H7 (cell line): ENCODE results near the gene CTNNA1. TPM values are rescaled to one million over a fixed set of nuclear protein-coding genes. Genes with fewer than 3 reads are reported as not detected.

ENCODE experiments used
- DNase-seq: peaks from one replicate; pipeline ENCODE4 v3.0.0; 2012
- H3K27me3 ChIP-seq: 2 replicates; pipeline ENCODE4 v1.6.0; 2011; ENCODE audit warnings: mild to moderate bottlenecking, low read length; ENCODE audit not compliant: control insufficient read depth, insufficient read depth
- H3K36me3 ChIP-seq: replicated peaks from 2 replicates; pipeline ENCODE4 v1.5.1; 2011; ENCODE audit warnings: low read length; ENCODE audit not compliant: control insufficient read depth, insufficient read depth
- H3K4me3 ChIP-seq: 2 replicates; pipeline ENCODE4 v1.5.1; 2011; ENCODE audit warnings: low read depth, mild to moderate bottlenecking, control low read depth, low read length, moderate library complexity; ENCODE audit not compliant: insufficient read depth
- total RNA-seq: library from RNA; depleted of rRNA; stranded (reverse); fragments of >200 nt; shearing (Covaris generic); gene quantifications from 2 replicates; pipeline ENCODE4 v1.2.3, GENCODE V29; 2014

Gene CTNNA1
- total RNA-seq, 1 experiment from 2014 or later = 352 TPM

DNA sequence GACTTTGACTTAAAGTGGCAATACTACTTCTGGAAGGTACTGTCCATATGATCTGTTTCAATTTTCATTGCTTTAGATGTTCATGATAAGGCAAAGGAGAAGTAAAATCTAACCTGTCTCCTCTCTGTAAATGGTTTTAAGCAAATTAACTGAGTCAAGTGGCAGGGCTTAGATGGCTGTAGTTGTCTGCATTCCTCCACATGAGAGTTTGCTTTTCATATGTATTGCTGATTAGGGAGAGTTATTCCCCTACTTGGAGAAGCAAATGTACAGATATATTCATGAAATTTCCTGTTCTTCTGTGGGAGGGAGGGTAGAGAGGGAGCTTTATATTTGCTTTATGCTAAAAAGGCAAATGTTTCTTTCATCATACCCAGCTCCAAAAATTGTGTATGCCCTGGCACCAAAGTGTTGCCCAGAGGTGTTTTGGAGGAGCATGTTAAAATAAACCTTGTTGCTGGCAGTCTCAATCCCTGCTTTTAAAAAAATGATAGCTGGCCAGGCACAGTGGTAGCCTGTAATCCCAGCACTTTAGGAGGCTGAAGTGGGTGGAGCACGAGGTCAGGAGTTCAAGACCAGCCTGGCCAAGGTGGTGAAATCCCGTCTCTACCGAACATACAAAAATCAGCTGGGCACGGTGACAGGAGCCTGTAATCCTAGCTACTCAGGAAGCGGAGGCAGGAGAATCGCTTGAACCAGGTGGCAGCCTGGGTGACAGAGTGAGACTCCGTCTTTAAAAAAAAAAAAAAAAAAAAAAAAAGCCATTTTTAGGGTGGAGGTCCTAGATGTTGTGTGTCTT is 125.4 kb downstream of the CTNNA1 start:
- Histone ChIP-seq H3K36me3 (no peaks in the 10 kb centered on the region), H3K27me3 (no peaks in the 10 kb centered on the region), H3K4me3 (no peak overlapping the region)
- no peak for DNase-seq

DNA sequence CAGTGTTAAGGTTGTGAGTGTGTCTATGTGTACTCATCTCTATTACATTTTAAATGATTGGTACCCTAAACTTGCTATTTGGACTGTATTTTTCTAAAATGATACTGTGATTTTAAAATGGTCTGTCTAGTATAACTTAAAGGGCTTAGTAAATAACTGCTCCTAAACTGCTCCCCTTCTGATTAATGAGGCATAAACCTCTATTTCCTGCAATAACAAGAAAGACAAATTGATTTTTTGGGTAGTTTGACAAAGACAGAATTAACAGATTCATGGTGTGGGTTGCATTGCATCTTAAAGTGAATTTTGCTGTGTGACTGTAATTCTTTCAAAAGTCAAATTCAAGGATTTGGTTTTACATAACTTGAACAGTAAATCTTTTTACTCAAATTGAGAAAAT is 130.0 kb downstream of the CTNNA1 start:
- H3K4me3 ChIP-seq = no peak overlapping the region
- no peak for DNase-seq
- peaks cover 6% of the 10 kb centered on the region for H3K36me3 ChIP-seq

DNA sequence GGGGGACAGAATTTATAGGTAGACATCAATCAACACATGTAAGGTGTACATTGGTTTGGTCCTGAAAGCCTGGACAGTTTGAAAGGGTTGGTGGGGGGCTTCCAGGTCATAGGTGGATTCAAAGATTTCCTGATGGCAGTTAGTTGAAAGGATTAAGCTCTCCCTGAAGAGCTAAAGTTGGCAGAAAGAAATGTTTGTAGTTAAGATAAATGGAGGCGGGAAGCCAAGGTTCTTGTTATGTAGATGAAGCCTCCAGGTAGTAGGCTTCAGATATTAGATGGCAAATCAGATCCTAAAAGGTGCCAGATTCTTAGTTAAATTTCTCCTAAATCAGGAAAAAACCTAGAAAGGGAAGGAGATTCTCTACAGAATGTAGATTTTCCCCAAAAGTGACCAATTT is 130.9 kb downstream of the CTNNA1 start:
- no peaks in the 10 kb centered on the region for H3K27me3 ChIP-seq
- peaks cover 10% of the 10 kb centered on the region for H3K36me3 ChIP-seq
- no peak overlapping the region for H3K4me3 ChIP-seq
- no peak for DNase-seq

More for the DNA sequence above, 130.0 kb downstream of the CTNNA1 start:
- no peaks in the 10 kb centered on the region for H3K27me3 ChIP-seq

DNA sequence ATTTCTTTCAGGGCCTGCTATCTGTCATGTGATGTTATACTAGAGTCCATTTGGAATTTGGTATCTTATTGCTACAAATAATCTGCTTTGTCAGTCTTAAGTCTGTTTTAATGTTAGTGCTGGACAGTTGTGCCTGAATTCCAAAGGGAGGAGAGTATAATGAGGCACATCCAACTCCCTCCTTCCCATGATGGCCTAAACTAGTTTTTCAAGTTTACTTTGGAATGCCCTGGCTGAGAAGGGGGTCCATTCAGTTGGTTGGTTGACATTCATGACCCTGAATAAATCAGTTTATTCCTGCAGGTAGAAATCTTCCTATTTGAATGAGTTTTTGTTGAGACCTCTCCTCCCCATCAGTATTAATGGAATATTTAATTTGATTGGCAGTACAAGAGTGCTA is 131.3 kb downstream of the CTNNA1 start:
- Histone ChIP-seq H3K4me3 (no peak overlapping the region), H3K36me3 (peaks cover 14% of the 10 kb centered on the region), H3K27me3 (no peaks in the 10 kb centered on the region)
- no peak for DNase-seq

DNA sequence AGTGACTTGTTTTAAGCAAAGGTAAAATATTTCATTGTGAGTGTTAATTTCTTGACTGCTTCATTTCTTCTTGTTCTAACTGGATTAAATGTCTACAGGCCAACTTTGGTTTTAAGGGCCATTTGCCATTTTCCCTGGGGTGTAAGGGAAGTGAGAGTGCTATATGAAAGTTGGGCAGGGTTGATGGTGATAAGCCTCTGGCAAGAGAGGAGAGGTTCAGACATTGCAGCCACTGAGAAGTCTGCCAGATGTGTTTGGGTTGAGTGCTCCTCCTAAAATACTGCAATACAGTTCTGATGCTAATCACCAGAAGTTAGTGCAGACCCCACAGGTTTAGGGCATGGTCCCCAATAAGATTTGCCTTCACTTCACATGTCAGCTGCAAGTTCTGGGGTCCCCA is 136.8 kb downstream of the CTNNA1 start:
- no peak for DNase-seq
- no peak overlapping the region for H3K4me3 ChIP-seq
- H3K36me3 ChIP-seq = peaks cover 24% of the 10 kb centered on the region
- no peaks in the 10 kb centered on the region for H3K27me3 ChIP-seq

DNA sequence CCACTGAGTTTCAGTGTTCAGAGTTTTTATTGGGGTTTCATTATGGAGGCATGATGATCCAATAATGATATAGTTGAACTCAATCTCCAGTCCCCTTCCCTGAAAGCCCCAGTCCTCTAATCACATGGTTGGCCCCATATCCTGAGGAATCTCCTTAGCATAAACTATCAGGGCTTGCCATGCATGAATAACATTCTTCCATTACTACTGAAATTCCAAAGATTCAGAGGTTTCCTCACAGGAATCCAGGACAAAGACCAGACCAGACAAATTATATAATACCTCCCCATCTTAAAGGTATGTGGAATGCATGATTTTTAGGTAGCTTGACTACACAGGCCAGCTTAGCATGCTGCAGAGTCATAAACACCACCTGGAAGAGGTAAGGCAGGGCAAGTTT is 137.4 kb downstream of the CTNNA1 start:
- Histone ChIP-seq H3K36me3 (peaks cover 24% of the 10 kb centered on the region), H3K4me3 (no peak overlapping the region), H3K27me3 (no peaks in the 10 kb centered on the region)
- DNase-seq = no peak

DNA sequence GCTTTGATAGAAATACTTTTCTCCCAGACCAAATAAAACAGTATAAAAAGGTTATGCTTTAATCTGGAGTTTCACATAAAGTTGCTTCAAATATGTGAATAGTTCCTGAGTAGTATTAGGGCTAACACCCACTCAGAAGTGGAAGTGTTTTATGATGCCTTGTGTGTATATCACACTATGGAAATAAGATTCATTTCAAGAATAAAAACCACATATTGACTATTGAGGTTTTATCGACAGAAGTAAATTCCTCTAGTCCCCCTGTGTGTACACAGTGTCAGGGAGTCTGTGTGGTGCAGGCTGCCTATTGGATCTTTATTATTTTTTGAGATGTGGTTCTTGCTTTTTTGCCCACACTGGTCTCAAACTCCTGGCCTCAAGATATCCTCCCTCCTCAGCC is 142.7 kb downstream of the CTNNA1 start:
- H3K36me3 ChIP-seq = peaks cover 2% of the 10 kb centered on the region
- H3K4me3 ChIP-seq = no peak overlapping the region
- DNase-seq = no peak
- no peaks in the 10 kb centered on the region for H3K27me3 ChIP-seq

DNA sequence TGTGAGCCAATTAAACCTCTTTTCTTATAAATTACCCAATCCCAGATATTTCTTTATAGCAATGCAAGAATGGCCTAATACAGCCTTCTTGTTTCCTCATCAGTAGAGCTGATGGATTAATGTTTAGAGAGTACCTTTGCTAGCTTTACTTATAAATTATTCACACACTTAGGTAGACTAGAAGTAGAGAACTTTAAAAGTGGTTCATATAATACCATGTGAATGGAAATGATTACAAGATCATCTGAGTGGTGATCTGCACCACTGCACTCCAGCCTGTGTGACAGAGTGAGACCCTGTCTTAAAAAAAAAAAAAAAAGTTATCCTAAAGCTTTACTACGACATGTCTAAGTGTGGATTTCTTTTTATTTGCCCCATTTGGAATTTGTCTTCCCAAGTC is 145.1 kb downstream of the CTNNA1 start:
- H3K36me3 ChIP-seq = peaks cover 2% of the 10 kb centered on the region
- H3K27me3 ChIP-seq = no peaks in the 10 kb centered on the region
- H3K4me3 ChIP-seq = no peak overlapping the region
- no peak for DNase-seq

DNA sequence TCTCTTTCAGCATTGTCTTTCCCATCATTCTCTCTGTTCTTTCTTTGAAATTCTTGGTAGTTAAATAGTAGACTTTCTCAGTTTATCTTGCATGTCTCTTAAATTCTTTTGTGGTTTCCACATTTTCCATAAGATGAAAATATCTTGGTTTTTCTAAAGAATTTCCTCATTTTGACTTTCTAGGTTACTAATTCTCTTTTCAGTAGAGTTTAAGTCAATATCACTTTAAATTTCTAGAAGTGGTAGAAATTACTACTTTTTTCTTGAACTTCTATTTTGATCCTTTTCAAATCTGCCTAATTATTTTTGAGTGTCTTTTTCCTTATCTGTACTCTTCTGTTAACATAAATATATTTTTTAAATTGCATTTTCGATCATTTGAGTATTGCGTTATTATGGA is 145.5 kb downstream of the CTNNA1 start:
- no peak for DNase-seq
- Histone ChIP-seq H3K4me3 (no peak overlapping the region), H3K36me3 (peaks cover 4% of the 10 kb centered on the region)

DNA sequence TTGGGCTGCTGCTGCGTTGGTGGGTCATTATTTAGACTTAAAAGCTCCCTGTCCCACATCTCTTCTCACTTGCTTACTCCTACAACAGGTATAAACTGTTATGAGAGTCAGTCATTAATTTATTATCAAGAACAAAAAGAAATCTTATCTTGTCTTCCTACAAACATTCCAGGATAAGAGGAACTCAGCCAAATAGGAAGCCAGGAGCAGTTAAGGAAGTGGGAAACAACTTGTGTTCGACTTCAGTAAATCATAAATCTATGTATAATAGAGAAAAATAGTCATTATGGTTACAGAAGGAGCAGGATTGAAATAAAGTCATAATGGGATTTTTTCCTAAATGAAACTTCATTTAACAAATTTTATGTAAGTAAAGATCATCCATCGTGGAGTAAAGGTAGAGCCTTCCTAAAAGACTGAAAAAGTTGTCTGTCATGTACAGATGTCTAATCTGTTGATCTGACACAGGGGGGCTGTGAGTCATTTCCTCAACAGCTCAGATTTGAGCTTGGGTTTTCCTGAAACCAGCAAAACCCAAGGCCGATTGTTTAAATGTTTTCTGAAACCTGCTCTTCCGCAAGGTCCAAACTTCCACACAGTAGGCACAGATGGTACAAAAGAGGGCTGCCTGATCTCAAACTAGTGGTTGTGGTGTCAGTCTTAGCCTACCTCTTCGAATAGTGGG is 147.2 kb downstream of the CTNNA1 start:
- H3K36me3 ChIP-seq = peaks cover 6% of the 10 kb centered on the region
- H3K4me3 ChIP-seq = no peak overlapping the region
- DNase-seq = no peak
- no peaks in the 10 kb centered on the region for H3K27me3 ChIP-seq

More for the DNA sequence above, 145.5 kb downstream of the CTNNA1 start:
- H3K27me3 ChIP-seq = no peaks in the 10 kb centered on the region

DNA sequence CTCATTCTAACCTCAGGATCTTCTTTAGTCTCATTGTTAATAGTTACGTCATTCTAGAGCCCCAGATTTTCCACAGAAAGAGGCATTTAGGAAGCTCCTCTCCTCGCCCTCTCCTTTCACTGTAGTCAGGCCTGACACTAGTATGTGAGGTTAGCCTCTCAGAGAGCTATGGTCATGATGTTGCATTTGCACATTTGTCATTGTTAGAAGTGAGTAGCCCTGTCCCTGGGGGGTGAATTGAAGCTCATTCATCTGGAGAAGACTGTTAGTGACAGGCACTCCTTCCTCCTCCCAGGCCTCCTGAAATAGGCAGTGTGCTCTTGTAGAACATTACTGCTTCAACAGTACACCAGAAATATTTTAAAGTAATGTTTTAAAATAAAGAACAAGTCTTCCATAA is 148.5 kb downstream of the CTNNA1 start:
- H3K27me3 ChIP-seq = no peaks in the 10 kb centered on the region
- DNase-seq = peak; percentile 35
- peaks cover 8% of the 10 kb centered on the region for H3K36me3 ChIP-seq
- no peak overlapping the region for H3K4me3 ChIP-seq

DNA sequence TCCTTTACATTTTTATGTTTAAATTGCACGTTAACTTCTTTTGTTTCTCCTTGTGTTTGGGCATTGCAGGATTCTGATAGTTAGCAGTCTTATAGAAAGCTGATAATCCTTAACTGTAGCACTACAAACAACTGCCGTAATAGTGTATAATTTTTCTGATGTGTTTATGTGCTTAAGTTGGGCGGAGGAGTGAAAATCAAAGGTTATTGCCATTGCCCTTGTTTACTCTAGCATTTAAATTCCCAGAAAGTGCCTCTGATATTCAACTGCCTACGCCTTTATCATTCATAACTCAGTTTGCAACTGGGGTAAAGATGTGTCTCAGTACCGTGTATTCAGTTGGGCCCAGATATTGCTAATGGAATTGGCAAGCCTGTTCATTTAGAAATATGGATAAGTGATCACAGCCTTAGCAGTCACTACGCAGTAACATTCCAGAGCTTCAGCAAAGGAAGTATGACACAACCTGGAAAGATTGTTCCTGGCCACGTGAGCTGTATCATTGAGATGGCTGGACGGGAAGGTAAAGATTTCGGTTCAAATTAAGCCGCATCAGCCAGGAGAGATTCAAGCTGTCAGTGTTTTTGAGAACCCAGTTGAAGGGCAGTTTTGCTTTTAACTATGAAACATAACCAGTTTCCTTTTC is 150.0 kb downstream of the CTNNA1 start:
- no peak for DNase-seq
- peaks cover 8% of the 10 kb centered on the region for H3K36me3 ChIP-seq
- no peaks in the 10 kb centered on the region for H3K27me3 ChIP-seq
- H3K4me3 ChIP-seq = no peak overlapping the region

DNA sequence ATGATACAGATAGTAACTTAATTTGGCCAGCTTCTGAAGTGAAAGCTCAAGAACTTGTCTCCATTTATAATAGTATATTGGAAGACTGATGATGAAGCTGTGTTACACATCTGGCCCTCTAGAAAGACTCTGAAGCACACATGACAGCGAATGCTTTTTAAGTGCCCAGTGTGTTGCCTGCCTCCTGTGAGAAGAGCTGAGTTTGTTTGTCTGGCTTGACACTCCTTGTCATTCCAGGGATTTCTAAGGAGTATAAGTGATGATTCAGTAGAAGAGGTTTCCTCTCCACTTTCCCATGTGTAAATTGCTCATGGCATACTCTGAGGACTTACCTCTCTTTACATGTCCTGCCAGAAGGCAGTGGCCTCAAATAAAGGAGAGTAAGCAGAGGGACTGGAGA is 152.3 kb downstream of the CTNNA1 start:
- DNase-seq = no peak

DNA sequence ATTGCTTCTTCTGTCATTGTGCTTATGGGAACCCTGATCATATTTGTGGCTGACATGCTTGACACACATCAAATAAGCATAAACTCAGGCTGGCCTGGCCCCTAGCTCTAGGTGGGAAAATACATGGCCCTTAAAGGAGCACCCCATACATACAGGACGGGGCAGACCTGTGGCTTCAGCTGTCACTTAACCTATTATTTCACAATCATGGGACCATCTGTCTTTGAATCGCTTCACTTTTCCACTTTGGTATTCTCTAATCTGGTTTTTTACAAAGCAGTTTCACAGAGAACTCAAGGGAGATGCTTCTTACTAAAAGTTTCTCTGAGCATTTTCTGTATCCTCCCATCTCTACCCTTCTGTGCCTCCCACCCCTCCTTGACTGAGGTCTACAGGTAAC is 156.5 kb downstream of the CTNNA1 start:
- Histone ChIP-seq H3K27me3 (no peaks in the 10 kb centered on the region), H3K36me3 (peaks cover 2% of the 10 kb centered on the region), H3K4me3 (no peak overlapping the region)
- no peak for DNase-seq

More for the DNA sequence above, 152.3 kb downstream of the CTNNA1 start:
- peaks cover 8% of the 10 kb centered on the region for H3K36me3 ChIP-seq
- H3K4me3 ChIP-seq = no peak overlapping the region
- H3K27me3 ChIP-seq = no peaks in the 10 kb centered on the region
